Muscle of back (tissue), 11 donors: ENCODE measurements around the gene ZFHX3. TPM values are rescaled to one million over a fixed set of nuclear protein-coding genes. Genes with fewer than 3 reads are reported as not detected.
"Not testable (repeated sequence)": the region's sequence is repeated elsewhere in the genome, so short reads cannot be mapped to it uniquely, and the experiment has no call there.

ENCODE experiments used
- DNase-seq, 3 donors: peaks; one replicate each; pipeline versions ENCODE4 v3.0.0 to v3.0.0-alpha.2; 2013
- polyA plus RNA-seq, 10 donors: library from polyadenylated mRNA; unstranded; fragments of 120-200 nt; gene quantifications; one replicate each; pipeline ENCODE4 v1.2.1, GENCODE V29; 2013; ENCODE audit not compliant: insufficient read length in 10 of 10

The ZFHX3 gene
- polyA plus RNA-seq, 10 donors: 7.4 to 13.0 (median 11.1) TPM

- no peak for DNase-seq
Measured at GRCh38 chr16:73022534-73022933, 25.4 kb downstream of the ZFHX3 start.

GRCh38 chr16:73021866-73022495, 25.9 kb downstream of the ZFHX3 start:
- no peak for DNase-seq

GRCh38 chr16:73020409-73020884, 27.5 kb downstream of the ZFHX3 start:
- DNase-seq: peak; percentile 27 to 75 (median 54)

- DNase-seq: no peak
Measured at GRCh38 chr16:73019457-73020362, 28.2 kb downstream of the ZFHX3 start.

GRCh38 chr16:73018821-73019456, 29.0 kb downstream of the ZFHX3 start:
- no peak for DNase-seq

GRCh38 chr16:73017321-73017720, 30.6 kb downstream of the ZFHX3 start:
- no peak for DNase-seq

- no peak for DNase-seq
Measured at GRCh38 chr16:73016488-73016830, 31.5 kb downstream of the ZFHX3 start.

- DNase-seq: no peak
Measured at GRCh38 chr16:73015612-73016487, 32.1 kb downstream of the ZFHX3 start.

GRCh38 chr16:73014768-73015167, 33.2 kb downstream of the ZFHX3 start:
- DNase-seq: no peak

- DNase-seq: no peak
Measured at GRCh38 chr16:73013974-73014373, 34.0 kb downstream of the ZFHX3 start.

GRCh38 chr16:73012341-73012740, 35.6 kb downstream of the ZFHX3 start:
- DNase-seq: no peak

GRCh38 chr16:73011926-73012325, 36.0 kb downstream of the ZFHX3 start:
- DNase-seq: no peak

GRCh38 chr16:73010150-73010676, 37.7 kb downstream of the ZFHX3 start:
- DNase-seq: no peak

- DNase-seq: not testable (repeated sequence)
Measured at GRCh38 chr16:73009710-73010109, 38.2 kb downstream of the ZFHX3 start.

GRCh38 chr16:73006026-73006425, 41.9 kb downstream of the ZFHX3 start:
- no peak for DNase-seq

- peak in 1 of 3 donors; percentile 71 for DNase-seq
Measured at GRCh38 chr16:73002866-73003265, 45.1 kb downstream of the ZFHX3 start.

- DNase-seq: no peak
Measured at GRCh38 chr16:73000907-73001521, 46.9 kb downstream of the ZFHX3 start.

GRCh38 chr16:73000020-73000906, 47.7 kb downstream of the ZFHX3 start:
- DNase-seq: peak in 2 of 3 donors; percentile 49 to 73

GRCh38 chr16:72999541-73000019, 48.3 kb downstream of the ZFHX3 start:
- DNase-seq: no peak

GRCh38 chr16:72997141-72997542, 50.8 kb downstream of the ZFHX3 start:
- no peak for DNase-seq
